CD14-positive monocyte (primary cell): Measurements from ENCODE around the gene C3orf62. TPM values are rescaled to one million over a fixed set of nuclear protein-coding genes. Genes with fewer than 3 reads are reported as not detected.

ENCODE experiments used
- DNase-seq, 3 donors: peaks; one replicate each; pipeline ENCODE4 v3.0.0-alpha.2; 2011 to 2022
- H2AFZ ChIP-seq: 2 replicates; pipeline ENCODE4 v1.6.0; 2012; ENCODE audit warnings: mild to moderate bottlenecking, low read depth, low read length, inconsistent platforms; ENCODE audit not compliant: insufficient read depth, poor library complexity, severe bottlenecking
- H3K27ac ChIP-seq, 2 donors: 1 replicate in 1 of 2; 2 replicates in 1 of 2; pipeline ENCODE4 v1.5.1; 2012 to 2013; ENCODE audit warnings: low read length in 2 of 2, control low read depth in 1 of 2, inconsistent platforms in 1 of 2, low read depth in 1 of 2, mild to moderate bottlenecking in 1 of 2
- H3K27me3 ChIP-seq, 2 donors: one replicate each; pipeline versions ENCODE4 v1.6.0 to v1.6.1; 2011 to 2013; ENCODE audit warnings: low read length in 2 of 2; ENCODE audit not compliant: control insufficient read depth in 2 of 2, insufficient read depth in 2 of 2
- H3K36me3 ChIP-seq, 2 donors: replicated peaks in 1 of 2; 1 replicate in 1 of 2; 2 replicates in 1 of 2; pipeline versions ENCODE4 v1.5.1 to v1.6.1; 2012 to 2013; ENCODE audit warnings: low read length in 2 of 2, control low read depth in 1 of 2, inconsistent platforms in 1 of 2, mild to moderate bottlenecking in 1 of 2; ENCODE audit not compliant: insufficient read depth in 2 of 2, control insufficient read depth in 1 of 2
- H3K4me1 ChIP-seq, 2 donors: 1 replicate in 1 of 2; 2 replicates in 1 of 2; pipeline versions ENCODE4 v1.5.1 to v1.6.1; 2012 to 2013; ENCODE audit warnings: low read length in 2 of 2, control low read depth in 1 of 2, inconsistent platforms in 1 of 2, mild to moderate bottlenecking in 1 of 2, moderate library complexity in 1 of 2; ENCODE audit not compliant: insufficient read depth in 2 of 2, control insufficient read depth in 1 of 2
- H3K4me2 ChIP-seq: replicated peaks from 2 replicates; pipeline ENCODE3; 2012; ENCODE audit warnings: low read length, moderate library complexity, mild to moderate bottlenecking; ENCODE audit not compliant: poor library complexity, severe bottlenecking; ENCODE audit errors: extremely low read depth
- H3K4me3 ChIP-seq, 3 experiments: fragments of 200-600 bp in 1 of 3; sonication (generic) in 1 of 3; replicated peaks in 1 of 3; 1 replicate in 2 of 3; 2 replicates in 1 of 3; pipeline ENCODE4 v1.5.1; 2011 to 2013; ENCODE audit warnings: low read length in 3 of 3, mild to moderate bottlenecking in 3 of 3, control low read depth in 2 of 3, low read depth in 2 of 3, inconsistent platforms in 1 of 3, moderate library complexity in 1 of 3
- H3K79me2 ChIP-seq: 2 replicates; pipeline ENCODE4 v1.6.0; 2012; ENCODE audit warnings: mild to moderate bottlenecking, control low read depth, inconsistent platforms, low read length, moderate library complexity; ENCODE audit not compliant: insufficient read depth
- H3K9ac ChIP-seq: 2 replicates; pipeline ENCODE4 v1.6.0; 2017; ENCODE audit warnings: low read length, mild to moderate bottlenecking; ENCODE audit not compliant: insufficient read depth, poor library complexity, severe bottlenecking
- H3K9me3 ChIP-seq, 2 donors: replicated peaks in 1 of 2; 1 replicate in 1 of 2; 2 replicates in 1 of 2; pipeline versions ENCODE4 v1.5.1 to v1.6.1; 2012 to 2013; ENCODE audit warnings: low read length in 2 of 2, control low read depth in 1 of 2; ENCODE audit not compliant: control insufficient read depth in 1 of 2, insufficient read depth in 1 of 2
- H4K20me1 ChIP-seq: 2 replicates; pipeline ENCODE4 v1.6.0; 2012; ENCODE audit warnings: mild to moderate bottlenecking, low read length, control low read depth, moderate library complexity; ENCODE audit not compliant: insufficient read depth
- H3K27ac Mint-ChIP-seq, 7 donors: one replicate each; pipeline ENCODE4 v1.8.0; 2020; ENCODE audit warnings: mild to moderate bottlenecking in 7 of 7, mixed read lengths in 7 of 7, moderate library complexity in 6 of 7, inconsistent platforms in 2 of 7
- H3K27me3 Mint-ChIP-seq, 3 donors: one replicate each; pipeline ENCODE4 v1.8.0; 2021 to 2022; ENCODE audit warnings: low read depth in 3 of 3, mild to moderate bottlenecking in 3 of 3, mixed read lengths in 3 of 3, moderate library complexity in 3 of 3, inconsistent platforms in 1 of 3
- H3K36me3 Mint-ChIP-seq, 2 donors: one replicate each; pipeline ENCODE4 v1.8.0; 2020; ENCODE audit warnings: mixed read lengths in 2 of 2, inconsistent platforms in 1 of 2, mild to moderate bottlenecking in 1 of 2
- H3K4me1 Mint-ChIP-seq: one replicate; pipeline ENCODE4 v1.8.0; 2020; ENCODE audit warnings: mild to moderate bottlenecking, mixed read lengths
- H3K4me3 Mint-ChIP-seq, 2 donors: one replicate each; pipeline ENCODE4 v1.8.0; 2020; ENCODE audit warnings: mild to moderate bottlenecking in 2 of 2, mixed read lengths in 2 of 2, moderate library complexity in 1 of 2
- H3K9me3 Mint-ChIP-seq, 7 donors: one replicate each; pipeline ENCODE4 v1.8.0; 2020 to 2022; ENCODE audit warnings: mixed read lengths in 7 of 7, mild to moderate bottlenecking in 6 of 7, moderate library complexity in 6 of 7, inconsistent platforms in 2 of 7
- WGBS: methylation state at CpG from one replicate; pipeline ENCODE4 v1.1.5; 2013; ENCODE audit warnings: missing lambda C conversion rate; ENCODE audit not compliant: insufficient coverage; 5-methylcytosine and 5-hydroxymethylcytosine counted together
- intact Hi-C, 2 donors: fragments of 100-400 bp; cut with micrococcal nuclease; formaldehyde crosslinking; loops; one replicate each; pipeline versions ENCODE4 v1.15.0 to v1.15.1; 2023
- polyA plus RNA-seq, 3 donors: library from polyadenylated mRNA; depleted of rRNA in 1 of 3; unstranded in 2 of 3; stranded (reverse) in 1 of 3; fragments of 300-500 nt in 2 of 3; fragments of >200 nt in 1 of 3; fragmentation: Illumina TruSeq in 2 of 3; gene quantifications; 1 replicate in 2 of 3; 2 replicates in 1 of 3; pipeline ENCODE4 v1.2.3, GENCODE V29; 2012 to 2021
- TF ChIP-seq, protein P1 (sequence below): fragments of 200-600 bp; IDR thresholded peaks from one replicate; pipeline ENCODE4 v1.8.0; 2022; ENCODE audit warnings: antibody characterized with exemption, mild to moderate bottlenecking

C3orf62 gene
- polyA plus RNA-seq, 3 donors = 0.60 to 15.7 (median 1.0) TPM

DNA sequence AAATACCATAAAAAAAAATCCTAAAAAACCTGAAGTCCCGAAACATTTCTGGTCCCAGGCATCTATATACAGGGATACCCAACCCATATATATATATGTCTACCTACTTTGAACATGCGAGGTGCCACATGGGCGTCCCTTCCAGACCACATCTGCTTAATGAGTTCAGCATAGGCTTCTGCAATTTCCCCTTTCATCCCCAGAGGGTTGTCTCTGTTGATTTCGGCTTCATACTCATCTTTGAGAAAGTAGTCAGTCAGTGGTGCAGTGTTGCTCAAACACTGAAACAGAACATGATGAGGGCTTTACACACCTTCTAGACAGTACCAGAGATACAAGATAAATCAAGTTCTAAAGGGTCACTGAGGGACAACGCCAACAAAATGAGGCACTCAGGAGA lies 28.6 kb upstream of the C3orf62 start:
- Histone ChIP-seq H3K4me1 (no peaks in the 10 kb centered on the region), H3K4me2 (no peak overlapping the region), H3K9me3 (no peaks in the 10 kb centered on the region), H2AFZ (no peak overlapping the region), H3K27ac (no peak overlapping the region), H3K9ac (no peak overlapping the region), H3K79me2 (peaks cover 27% of the 10 kb centered on the region), H4K20me1 (peaks cover 87% of the 10 kb centered on the region), H3K27me3 (no peaks in the 10 kb centered on the region), H3K36me3 (peaks cover 85 to 96% of the 10 kb centered on the region in 2 donors), H3K4me3 (no peak overlapping the region)
- H3K36me3 Mint-ChIP-seq = peaks cover 74 to 92% of the 10 kb centered on the region in 2 donors
- H3K4me1 Mint-ChIP-seq = no peaks in the 10 kb centered on the region
- no peaks in the 10 kb centered on the region for H3K9me3 Mint-ChIP-seq
- TF ChIP-seq, protein P1, sequence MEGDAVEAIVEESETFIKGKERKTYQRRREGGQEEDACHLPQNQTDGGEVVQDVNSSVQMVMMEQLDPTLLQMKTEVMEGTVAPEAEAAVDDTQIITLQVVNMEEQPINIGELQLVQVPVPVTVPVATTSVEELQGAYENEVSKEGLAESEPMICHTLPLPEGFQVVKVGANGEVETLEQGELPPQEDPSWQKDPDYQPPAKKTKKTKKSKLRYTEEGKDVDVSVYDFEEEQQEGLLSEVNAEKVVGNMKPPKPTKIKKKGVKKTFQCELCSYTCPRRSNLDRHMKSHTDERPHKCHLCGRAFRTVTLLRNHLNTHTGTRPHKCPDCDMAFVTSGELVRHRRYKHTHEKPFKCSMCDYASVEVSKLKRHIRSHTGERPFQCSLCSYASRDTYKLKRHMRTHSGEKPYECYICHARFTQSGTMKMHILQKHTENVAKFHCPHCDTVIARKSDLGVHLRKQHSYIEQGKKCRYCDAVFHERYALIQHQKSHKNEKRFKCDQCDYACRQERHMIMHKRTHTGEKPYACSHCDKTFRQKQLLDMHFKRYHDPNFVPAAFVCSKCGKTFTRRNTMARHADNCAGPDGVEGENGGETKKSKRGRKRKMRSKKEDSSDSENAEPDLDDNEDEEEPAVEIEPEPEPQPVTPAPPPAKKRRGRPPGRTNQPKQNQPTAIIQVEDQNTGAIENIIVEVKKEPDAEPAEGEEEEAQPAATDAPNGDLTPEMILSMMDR = no peak
- no peak overlapping the region for H3K4me3 Mint-ChIP-seq
- 100% methylated on average over 2 of the region's 5 CpGs for whole genome bisulfite sequencing
- H3K27me3 Mint-ChIP-seq = no peaks in the 10 kb centered on the region
- no peak overlapping the region for H3K27ac Mint-ChIP-seq
- DNase-seq = no peak
- intact Hi-C loops = no loop called here

DNA sequence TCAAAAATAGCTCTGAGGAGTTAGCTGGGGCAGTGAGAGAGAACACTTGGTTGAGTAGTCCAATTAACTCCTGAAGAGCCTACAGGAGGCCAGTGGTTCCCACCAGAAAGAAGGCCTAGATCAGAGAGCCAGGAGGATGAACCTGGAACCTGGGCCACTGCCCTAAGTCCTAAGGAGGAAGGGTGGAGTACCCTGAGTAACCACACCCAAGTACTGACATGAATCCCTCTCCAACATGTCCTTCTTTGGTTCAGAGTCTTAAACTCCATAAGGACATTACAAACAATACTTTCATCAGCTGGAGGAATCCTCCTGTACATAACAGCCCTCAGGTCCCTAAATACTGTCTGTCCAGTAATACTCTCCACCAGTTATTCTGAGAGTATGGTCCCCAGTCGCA lies 25.6 kb upstream of the C3orf62 start:
- Mint-ChIP-seq H3K4me3 (no peak overlapping the region), H3K27me3 (peaks cover 0 to 2% (median 0%) of the 10 kb centered on the region in 3 donors), H3K27ac (peak overlapping the region in 2 of 7 donors; percentile 50 to 70), H3K36me3 (peaks cover 79 to 96% of the 10 kb centered on the region in 2 donors), H3K9me3 (no peaks in the 10 kb centered on the region), H3K4me1 (no peaks in the 10 kb centered on the region)
- Histone ChIP-seq H3K4me1 (peaks cover 0 to under 1% of the 10 kb centered on the region in 2 donors), H3K4me2 (no peak overlapping the region), H3K27me3 (no peaks in the 10 kb centered on the region), H3K9me3 (no peaks in the 10 kb centered on the region), H3K9ac (no peak overlapping the region), H2AFZ (no peak overlapping the region), H3K4me3 (no peak overlapping the region), H4K20me1 (peaks cover 84% of the 10 kb centered on the region), H3K27ac (peak overlapping the region in 1 of 2 donors; percentile 31), H3K79me2 (peaks cover 24% of the 10 kb centered on the region), H3K36me3 (peaks cover 86 to 96% of the 10 kb centered on the region in 2 donors)
- intact Hi-C loops = no loop called here
- TF ChIP-seq, protein P1 = no peak
- no peak for DNase-seq
- WGBS = no CpG with 5 or more reads among the region's 1 CpG
